Measurements from ENCODE around the gene SPECC1. TPM values are rescaled to one million over a fixed set of nuclear protein-coding genes. Genes with fewer than 3 reads are reported as not detected.

The SPECC1 gene
- total and polyA plus RNA-seq, 3 donors from 2014 or later: 78.6 to 160 (median 148) TPM

DNA sequence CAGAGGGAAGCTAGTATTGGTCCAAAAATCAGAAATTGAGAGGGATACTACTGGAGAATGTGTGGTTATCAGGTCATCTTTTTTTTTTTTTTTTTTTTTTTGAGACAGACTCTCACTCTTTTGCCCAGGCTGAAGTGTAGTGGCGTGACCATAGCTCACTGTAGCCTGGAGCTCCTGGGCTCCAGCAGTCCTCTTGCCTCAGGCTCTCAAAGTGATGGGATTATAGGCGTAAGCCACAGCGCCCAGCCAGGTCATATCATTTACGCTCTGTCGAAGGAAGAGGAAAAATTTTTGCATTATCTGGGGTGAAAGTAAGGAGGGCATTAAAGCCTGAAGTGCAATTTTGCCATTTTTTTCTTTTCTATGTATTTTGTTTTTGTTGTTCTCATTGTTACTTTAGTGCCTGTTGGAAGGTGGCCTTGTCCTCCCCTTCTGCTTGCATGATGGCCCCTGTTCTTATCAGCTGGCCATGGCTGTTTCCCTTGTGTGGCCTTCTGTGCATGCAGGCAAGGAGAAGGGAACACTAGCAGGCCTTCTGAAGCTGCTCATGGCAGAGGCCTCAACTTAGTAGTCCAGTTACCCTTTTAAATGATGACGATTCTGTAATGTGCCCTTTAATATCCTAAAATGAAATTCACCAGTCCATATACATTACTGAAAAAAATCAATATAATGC lies 118.3 kb downstream of the SPECC1 start:
- Histone ChIP-seq H3K27me3 (no peaks in the 10 kb centered on the region), H3K9me3 (no peaks in the 10 kb centered on the region), H3K27ac (no peak overlapping the region), H3K36me3 (ENCODE audit: low read depth, missing control alignments) (no peaks in the 10 kb centered on the region), H3K4me3 (no peak overlapping the region), H3K4me1 (no peaks in the 10 kb centered on the region)
- intact Hi-C loops (cut with DNase I; ENCODE audit: low total_unique reads): no loop called here
- DNase-seq: no peak
- TF ChIP-seq, protein P1, sequence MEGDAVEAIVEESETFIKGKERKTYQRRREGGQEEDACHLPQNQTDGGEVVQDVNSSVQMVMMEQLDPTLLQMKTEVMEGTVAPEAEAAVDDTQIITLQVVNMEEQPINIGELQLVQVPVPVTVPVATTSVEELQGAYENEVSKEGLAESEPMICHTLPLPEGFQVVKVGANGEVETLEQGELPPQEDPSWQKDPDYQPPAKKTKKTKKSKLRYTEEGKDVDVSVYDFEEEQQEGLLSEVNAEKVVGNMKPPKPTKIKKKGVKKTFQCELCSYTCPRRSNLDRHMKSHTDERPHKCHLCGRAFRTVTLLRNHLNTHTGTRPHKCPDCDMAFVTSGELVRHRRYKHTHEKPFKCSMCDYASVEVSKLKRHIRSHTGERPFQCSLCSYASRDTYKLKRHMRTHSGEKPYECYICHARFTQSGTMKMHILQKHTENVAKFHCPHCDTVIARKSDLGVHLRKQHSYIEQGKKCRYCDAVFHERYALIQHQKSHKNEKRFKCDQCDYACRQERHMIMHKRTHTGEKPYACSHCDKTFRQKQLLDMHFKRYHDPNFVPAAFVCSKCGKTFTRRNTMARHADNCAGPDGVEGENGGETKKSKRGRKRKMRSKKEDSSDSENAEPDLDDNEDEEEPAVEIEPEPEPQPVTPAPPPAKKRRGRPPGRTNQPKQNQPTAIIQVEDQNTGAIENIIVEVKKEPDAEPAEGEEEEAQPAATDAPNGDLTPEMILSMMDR (IDR thresholded peaks at IDR 0.05): no peak
- 88 to 96% methylated on average over 6 of the region's 6 CpGs for WGBS, 2 donors

DNA sequence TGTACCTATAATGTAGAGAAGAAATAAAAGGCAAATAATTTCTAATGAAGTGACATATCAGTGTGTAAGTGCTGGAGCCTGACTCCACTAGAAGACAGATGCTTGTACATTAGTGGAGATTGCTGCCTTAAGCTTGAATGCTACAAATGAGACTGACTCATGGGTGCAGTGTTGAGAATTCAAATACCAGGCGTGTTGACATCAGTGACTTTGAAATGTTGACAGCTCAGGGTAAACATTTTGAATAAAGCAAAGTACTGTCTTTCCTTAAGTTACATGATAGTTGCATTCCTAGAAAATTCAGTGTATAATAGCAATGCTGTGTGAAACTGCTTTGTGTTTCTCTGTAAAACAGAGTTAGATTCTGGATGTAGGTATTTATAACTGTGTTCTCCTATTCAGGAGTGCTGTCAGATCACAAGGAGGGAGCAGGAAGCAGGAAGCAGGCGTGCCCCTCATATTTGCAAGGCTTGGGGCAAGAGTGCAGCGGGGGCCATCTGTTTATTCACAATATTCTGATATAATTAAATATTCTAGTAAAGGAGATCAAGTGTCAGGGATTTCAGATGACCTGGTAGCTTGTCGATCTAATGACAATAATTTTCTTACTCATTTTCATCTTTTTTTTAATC lies 119.0 kb downstream of the SPECC1 start:
- Histone ChIP-seq H3K36me3 (ENCODE audit: low read depth, missing control alignments) (no peaks in the 10 kb centered on the region), H3K27ac (no peak overlapping the region), H3K4me1 (no peaks in the 10 kb centered on the region), H3K4me3 (no peak overlapping the region), H3K9me3 (no peaks in the 10 kb centered on the region), H3K27me3 (no peaks in the 10 kb centered on the region)
- 90 to 93% methylated on average over 4 of the region's 4 CpGs for WGBS, 2 donors
- no peak for TF ChIP-seq POLR2A (IDR thresholded peaks at IDR 0.05)
- TF ChIP-seq, protein P1 (IDR thresholded peaks at IDR 0.05): no peak
- intact Hi-C loops (cut with DNase I; ENCODE audit: low total_unique reads): no loop called here
- DNase-seq: no peak

DNA sequence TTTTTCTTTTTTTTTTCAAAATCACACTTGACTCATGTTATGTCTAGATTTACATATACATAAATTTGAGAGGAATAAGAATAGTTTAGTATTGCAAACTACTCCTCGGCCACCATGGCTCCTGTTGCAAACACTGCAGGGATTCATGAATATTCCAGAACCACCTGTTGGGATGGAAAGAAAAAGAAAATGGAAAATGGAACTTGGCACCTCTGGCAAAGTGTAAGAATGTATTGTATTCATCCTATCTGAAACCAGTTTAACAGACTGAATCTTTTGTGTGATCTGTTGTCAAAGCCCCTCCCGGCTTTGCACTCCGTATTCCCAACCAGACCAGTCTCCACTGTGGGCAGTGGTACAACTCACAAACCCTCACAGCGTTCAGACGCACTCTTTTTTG lies 124.4 kb downstream of the SPECC1 start:
- Histone ChIP-seq H3K9me3 (no peaks in the 10 kb centered on the region), H3K4me3 (no peak overlapping the region), H3K27ac (no peak overlapping the region), H3K4me1 (no peaks in the 10 kb centered on the region), H3K36me3 (ENCODE audit: low read depth, missing control alignments) (no peaks in the 10 kb centered on the region), H3K27me3 (no peaks in the 10 kb centered on the region)
- no peak for DNase-seq
- WGBS, 2 donors: 78 to 82% methylated on average over 5 of the region's 5 CpGs
- TF ChIP-seq, protein P1 (IDR thresholded peaks at IDR 0.05): no peak
- no peak for TF ChIP-seq POLR2A (IDR thresholded peaks at IDR 0.05)
- intact Hi-C loops (cut with DNase I; ENCODE audit: low total_unique reads): no loop called here

DNA sequence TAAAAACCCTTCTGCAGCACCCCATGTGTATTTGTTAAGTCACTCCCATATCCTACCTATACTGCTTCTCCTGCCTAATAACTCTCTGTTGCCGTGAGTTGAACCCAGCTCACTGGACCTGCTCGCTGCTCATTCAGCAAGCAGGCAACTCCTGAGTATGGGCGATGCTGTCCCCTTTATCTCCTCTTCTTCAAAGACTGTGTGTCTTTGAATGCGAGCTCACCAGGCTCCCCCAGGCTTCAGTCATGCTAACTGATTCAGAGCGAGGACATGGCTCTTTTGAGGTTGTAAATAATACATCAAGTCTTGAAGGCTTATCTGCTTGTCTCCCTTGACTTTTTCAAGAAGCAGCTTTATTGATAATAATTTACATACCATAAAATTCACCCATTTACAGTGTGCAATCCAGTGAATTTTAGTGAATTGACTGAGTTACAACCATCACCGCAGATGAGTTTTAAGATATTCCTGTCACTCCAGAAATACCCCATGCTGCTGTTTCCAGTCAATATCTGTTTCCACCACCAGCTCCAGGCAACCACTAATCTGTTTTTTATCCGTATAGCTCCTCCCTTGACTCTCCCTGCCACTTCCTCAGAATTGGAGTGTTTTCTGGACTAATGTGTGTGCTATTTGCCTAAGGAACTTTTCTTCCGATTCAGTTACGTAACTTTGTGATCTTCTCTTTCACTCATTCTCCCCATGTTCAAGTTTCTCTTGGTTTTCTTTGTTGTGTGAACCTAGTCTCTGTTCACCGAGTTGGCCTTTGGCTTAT lies 132.2 kb downstream of the SPECC1 start:
- DNase-seq: no peak
- intact Hi-C loops (cut with DNase I; ENCODE audit: low total_unique reads): no loop called here
- Histone ChIP-seq H3K4me3 (no peak overlapping the region), H3K4me1 (no peaks in the 10 kb centered on the region), H3K36me3 (ENCODE audit: low read depth, missing control alignments) (no peaks in the 10 kb centered on the region), H3K9me3 (no peaks in the 10 kb centered on the region), H3K27me3 (no peaks in the 10 kb centered on the region), H3K27ac (no peak overlapping the region)
- TF ChIP-seq POLR2A (IDR thresholded peaks at IDR 0.05): no peak
- TF ChIP-seq, protein P1 (IDR thresholded peaks at IDR 0.05): no peak
- 79 to 80% methylated on average over 10 of the region's 10 CpGs for WGBS, 2 donors
